GM23338 (cell line): Measurements from ENCODE around the gene APEX1. TPM values are rescaled to one million over a fixed set of nuclear protein-coding genes. Genes with fewer than 3 reads are reported as not detected.

Experiments used
- ATAC-seq: fragments of 200-7000 bp; cut with Tn5 transposase; 3 replicates; pipeline ENCODE4 v1.9.1; 2020
- DNase-seq: peaks from one replicate; pipeline ENCODE4 v3.0.0-alpha.2; 2015; ENCODE audit warnings: low spot score
- H2AFZ ChIP-seq: fragments of 200-600 bp; sonication (generic); 2 replicates; pipeline ENCODE4 v1.8.0; 2016; ENCODE audit warnings: antibody characterized with exemption, mild to moderate bottlenecking, moderate library complexity
- H3F3A ChIP-seq: fragments of 200-600 bp; sonication (generic); replicated peaks from 2 replicates; pipeline ENCODE4 v1.8.0; 2017; ENCODE audit warnings: antibody characterized with exemption, mixed run types, low read depth
- H3K27ac ChIP-seq: fragments of 200-600 bp; sonication (generic); 2 replicates; pipeline ENCODE4 v1.6.1; 2016; ENCODE audit warnings: low read depth
- H3K27me3 ChIP-seq: fragments of 200-600 bp; sonication (generic); 2 replicates; pipeline ENCODE4 v1.8.0; 2016; ENCODE audit warnings: mild to moderate bottlenecking, mixed run types, moderate library complexity; ENCODE audit not compliant: insufficient read depth
- H3K36me3 ChIP-seq: fragments of 200-600 bp; sonication (generic); 2 replicates; pipeline ENCODE4 v1.8.0; 2016; ENCODE audit warnings: mild to moderate bottlenecking; ENCODE audit not compliant: insufficient read depth
- H3K4me1 ChIP-seq: fragments of 200-600 bp; sonication (generic); 2 replicates; pipeline ENCODE4 v1.8.0; 2016; ENCODE audit warnings: mild to moderate bottlenecking, moderate library complexity; ENCODE audit not compliant: insufficient read depth
- H3K4me2 ChIP-seq: fragments of 200-600 bp; sonication (generic); 2 replicates; pipeline ENCODE4 v1.7.1; 2017; ENCODE audit warnings: mixed run types
- H3K4me3 ChIP-seq: fragments of 200-600 bp; sonication (generic); 2 replicates; pipeline ENCODE4 v1.6.1; 2016; ENCODE audit warnings: mixed run types
- H3K79me2 ChIP-seq: fragments of 200-600 bp; sonication (generic); replicated peaks from 2 replicates; pipeline ENCODE4 v1.8.0; 2017; ENCODE audit warnings: mild to moderate bottlenecking; ENCODE audit not compliant: insufficient read depth
- H3K9me2 ChIP-seq: fragments of 200-600 bp; sonication (generic); 2 replicates; pipeline ENCODE4 v1.8.0; 2017; ENCODE audit not compliant: insufficient read depth
- H4K20me1 ChIP-seq: fragments of 200-600 bp; sonication (generic); replicated peaks from 2 replicates; pipeline ENCODE4 v1.8.0; 2017; ENCODE audit warnings: mild to moderate bottlenecking; ENCODE audit not compliant: insufficient read depth
- H3K27ac Mint-ChIP-seq: 2 replicates; pipeline ENCODE4 v1.8.0; 2020; ENCODE audit warnings: inconsistent platforms, mild to moderate bottlenecking, moderate library complexity, mixed read lengths
- H3K27me3 Mint-ChIP-seq: 3 replicates; pipeline ENCODE4 v1.8.0; 2022; ENCODE audit warnings: low read depth, mild to moderate bottlenecking, moderate library complexity, mixed read lengths, inconsistent platforms; ENCODE audit not compliant: insufficient read depth, poor library complexity
- H3K36me3 Mint-ChIP-seq: 3 replicates; pipeline ENCODE4 v1.8.0; 2021; ENCODE audit warnings: low read depth, mild to moderate bottlenecking, inconsistent platforms, moderate library complexity, mixed read lengths
- H3K4me1 Mint-ChIP-seq: 3 replicates; pipeline ENCODE4 v1.8.0; 2020; ENCODE audit warnings: mild to moderate bottlenecking, inconsistent platforms, mixed read lengths
- H3K4me3 Mint-ChIP-seq: 3 replicates; pipeline ENCODE4 v1.8.0; 2021; ENCODE audit warnings: moderate library complexity, mild to moderate bottlenecking, inconsistent platforms, mixed read lengths
- H3K9me3 Mint-ChIP-seq: 3 replicates; pipeline ENCODE4 v1.8.0; 2020; ENCODE audit warnings: moderate library complexity, mild to moderate bottlenecking, inconsistent platforms, mixed read lengths
- CREB1 ChIP-seq: fragments of 250-450 bp; sonication (Bioruptor Pico); IDR thresholded peaks from 2 replicates; pipeline ENCODE4 v1.5.0; 2020; ENCODE audit warnings: low read depth, mild to moderate bottlenecking, moderate library complexity
- CTCF ChIP-seq, 2 experiments: fragments of 200-600 bp in 1 of 2; sonication (generic) in 1 of 2; conservative IDR thresholded peaks; 2 replicates each; pipeline versions ENCODE4 v1.5.1 to v1.6.1; 2016 to 2017; ENCODE audit warnings: antibody characterized with exemption in 2 of 2, low read depth in 2 of 2, mild to moderate bottlenecking in 2 of 2, moderate library complexity in 1 of 2
- ETS1 ChIP-seq: IDR thresholded peaks from 2 replicates; pipeline ENCODE4 v1.6.1; 2016; ENCODE audit warnings: antibody characterized with exemption
- EZH2 ChIP-seq: fragments of 200-600 bp; sonication (generic); IDR thresholded peaks from one replicate; pipeline ENCODE4 v1.8.0; 2017; ENCODE audit warnings: antibody characterized with exemption, mild to moderate bottlenecking, low read depth; ENCODE audit not compliant: unreplicated experiment
- EZH2phosphoT487 ChIP-seq: fragments of 200-600 bp; sonication (generic); IDR thresholded peaks from one replicate; pipeline ENCODE4 v1.8.1; 2018; ENCODE audit warnings: antibody characterized with exemption; ENCODE audit not compliant: unreplicated experiment
- JUNB ChIP-seq: IDR thresholded peaks from one replicate; pipeline ENCODE4 v1.6.1; 2016; ENCODE audit warnings: antibody characterized with exemption; ENCODE audit not compliant: unreplicated experiment
- NANOG ChIP-seq: IDR thresholded peaks from 2 replicates; pipeline ENCODE4 v1.6.1; 2016; ENCODE audit warnings: antibody characterized with exemption, borderline replicate concordance
- POLR2AphosphoS5 ChIP-seq: IDR thresholded peaks from 2 replicates; pipeline ENCODE4 v1.6.1; 2016; ENCODE audit warnings: antibody characterized with exemption, low read depth
- REST ChIP-seq: IDR thresholded peaks from one replicate; pipeline ENCODE4 v1.6.1; 2018; ENCODE audit warnings: antibody characterized with exemption; ENCODE audit not compliant: unreplicated experiment
- STAT1 ChIP-seq: IDR thresholded peaks from one replicate; pipeline ENCODE4 v1.6.1; 2016; ENCODE audit warnings: antibody characterized with exemption; ENCODE audit not compliant: unreplicated experiment
- ZNF114 ChIP-seq: fragments of 250-450 bp; sonication (Bioruptor Pico); IDR thresholded peaks from 2 replicates; pipeline ENCODE4 v1.5.0; 2020; ENCODE audit warnings: mild to moderate bottlenecking, moderate library complexity
- ZNF331 ChIP-seq: fragments of 250-450 bp; sonication (Bioruptor Pico); IDR thresholded peaks from 2 replicates; pipeline ENCODE4 v1.5.0; 2020; ENCODE audit warnings: low read depth, mild to moderate bottlenecking, moderate library complexity
- ZNF462 ChIP-seq: fragments of 250-450 bp; sonication (Bioruptor Pico); IDR thresholded peaks from 2 replicates; pipeline ENCODE4 v1.5.0; 2020; ENCODE audit warnings: mild to moderate bottlenecking, moderate library complexity
- polyA plus RNA-seq: library from polyadenylated mRNA; unstranded; fragments of >200 nt; fragmentation: Nextera tagmentation; extraction: Ambion mirVana; gene quantifications from 2 replicates; pipeline ENCODE4 v1.2.1, GENCODE V29; 2016
- total RNA-seq: library from RNA; depleted of rRNA; stranded (reverse); fragments of >200 nt; shearing (Covaris generic); gene quantifications from 2 replicates; pipeline ENCODE4 v1.2.3, GENCODE V29; 2014

The APEX1 gene
- total and polyA plus RNA-seq, 2 experiments from 2014 or later = 247 to 279 TPM

- no peak for DNase-seq
- no peak overlapping the region for H3K27ac Mint-ChIP-seq
- ATAC-seq = no peak
These were observed 32.1 kb upstream of the APEX1 start for GRCh38 chr14:20422886-20423285.

More at GRCh38 chr14:20422886-20423285, 32.1 kb upstream of the APEX1 start:
- Histone ChIP-seq H2AFZ (no peak overlapping the region), H3K4me2 (no peak overlapping the region), H3K9me2 (peaks cover 6% of the 10 kb centered on the region; the same call in 1 of the 2 replicates), H3K36me3 (no peaks in the 10 kb centered on the region), H4K20me1 (no peaks in the 10 kb centered on the region), H3K27ac (no peak overlapping the region), H3K4me1 (peaks cover 23% of the 10 kb centered on the region), H3K27me3 (no peaks in the 10 kb centered on the region), H3K79me2 (no peaks in the 10 kb centered on the region), H3K4me3 (no peak overlapping the region), H3F3A (0 out of 2 replicates have a peak, but pooled peaks cover 9% of the 10 kb centered on the region)
- Mint-ChIP-seq H3K4me1 (peaks cover 24% of the 10 kb centered on the region), H3K36me3 (no peaks in the 10 kb centered on the region), H3K27me3 (peaks cover 6% of the 10 kb centered on the region), H3K9me3 (no peaks in the 10 kb centered on the region), H3K4me3 (no peak overlapping the region)
- TF ChIP-seq ZNF114 (CRISPR knock-in tag) (no peak), ZNF331 (CRISPR knock-in tag) (no peak), ZNF462 (no peak), EZH2 (no peak), CREB1 (no peak), POLR2AphosphoS5 (no peak), REST (no peak), NANOG (no peak), STAT1 (no peak), JUNB (no peak), CTCF (conservative IDR thresholded peaks at IDR 0.05; ENCODE audit: low read depth in 2 of 2) (no peak), EZH2phosphoT487 (no peak), ETS1 (no peak)
